Hepatocyte (in vitro differentiated cells): ENCODE results near the gene DNAJC1.

Experiments
- EZH2 ChIP-seq: fragments of 200-600 bp; sonication (generic); IDR thresholded peaks from 2 replicates; pipeline ENCODE4 v1.6.1; 2016; ENCODE audit warnings: antibody characterized with exemption, mild to moderate bottlenecking, borderline replicate concordance
- EZH2phosphoT487 ChIP-seq: fragments of 200-600 bp; sonication (generic); IDR thresholded peaks from one replicate; pipeline ENCODE4 v1.6.1; 2018; ENCODE audit warnings: antibody characterized with exemption, mild to moderate bottlenecking, low read depth, moderate library complexity; ENCODE audit not compliant: unreplicated experiment, severe bottlenecking
- TF ChIP-seq, protein P1 (sequence below): fragments of 200-600 bp; sonication (generic); IDR thresholded peaks from 2 replicates; pipeline ENCODE4 v1.5.1; 2016; ENCODE audit warnings: antibody characterized with exemption, mild to moderate bottlenecking; ENCODE audit not compliant: poor library complexity

DNA sequence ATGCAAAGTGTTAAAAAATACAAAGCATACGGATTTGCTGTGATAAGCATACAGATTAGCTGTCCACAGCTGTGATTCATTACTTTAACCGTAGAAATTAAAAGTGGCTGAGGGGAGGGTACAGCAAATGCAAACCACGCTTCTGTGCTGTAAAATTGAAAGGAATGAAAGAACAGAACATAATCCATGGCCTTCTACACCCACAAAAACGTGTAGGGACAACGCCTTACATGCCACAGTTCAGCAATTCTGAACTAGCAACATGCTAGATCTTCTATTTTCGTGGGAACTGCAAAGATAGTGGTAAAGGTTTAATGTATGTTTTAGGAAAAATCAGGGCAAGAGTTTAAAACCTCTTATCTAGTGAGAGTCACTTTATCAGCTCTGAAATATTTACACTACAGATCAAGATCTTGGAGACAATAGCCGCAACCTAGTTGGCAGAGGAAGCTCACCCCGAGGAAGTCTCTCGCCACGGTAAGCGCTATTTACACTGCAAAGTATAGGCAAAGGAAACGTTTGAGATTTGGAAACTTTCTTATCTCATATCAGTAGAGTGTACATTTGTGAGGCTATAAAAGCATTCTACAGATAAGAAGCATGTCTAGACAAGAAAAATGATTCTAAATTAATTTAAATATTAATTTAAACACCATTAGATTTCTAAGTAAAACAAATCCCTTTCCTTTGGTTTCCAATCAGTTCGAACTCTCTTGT, 275.9 kb downstream of the DNAJC1 start:
- TF ChIP-seq, protein P1, sequence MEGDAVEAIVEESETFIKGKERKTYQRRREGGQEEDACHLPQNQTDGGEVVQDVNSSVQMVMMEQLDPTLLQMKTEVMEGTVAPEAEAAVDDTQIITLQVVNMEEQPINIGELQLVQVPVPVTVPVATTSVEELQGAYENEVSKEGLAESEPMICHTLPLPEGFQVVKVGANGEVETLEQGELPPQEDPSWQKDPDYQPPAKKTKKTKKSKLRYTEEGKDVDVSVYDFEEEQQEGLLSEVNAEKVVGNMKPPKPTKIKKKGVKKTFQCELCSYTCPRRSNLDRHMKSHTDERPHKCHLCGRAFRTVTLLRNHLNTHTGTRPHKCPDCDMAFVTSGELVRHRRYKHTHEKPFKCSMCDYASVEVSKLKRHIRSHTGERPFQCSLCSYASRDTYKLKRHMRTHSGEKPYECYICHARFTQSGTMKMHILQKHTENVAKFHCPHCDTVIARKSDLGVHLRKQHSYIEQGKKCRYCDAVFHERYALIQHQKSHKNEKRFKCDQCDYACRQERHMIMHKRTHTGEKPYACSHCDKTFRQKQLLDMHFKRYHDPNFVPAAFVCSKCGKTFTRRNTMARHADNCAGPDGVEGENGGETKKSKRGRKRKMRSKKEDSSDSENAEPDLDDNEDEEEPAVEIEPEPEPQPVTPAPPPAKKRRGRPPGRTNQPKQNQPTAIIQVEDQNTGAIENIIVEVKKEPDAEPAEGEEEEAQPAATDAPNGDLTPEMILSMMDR: no peak
- TF ChIP-seq EZH2phosphoT487: peak; percentile 31
- TF ChIP-seq EZH2: no peak
